Measurements from ENCODE around the gene SYAP1. TPM values are rescaled to one million over a fixed set of nuclear protein-coding genes. Genes with fewer than 3 reads are reported as not detected.

SYAP1 gene
- total and polyA plus RNA-seq, 8 donors, result 9.8 to 43.2 (median 20.6) TPM

DNA sequence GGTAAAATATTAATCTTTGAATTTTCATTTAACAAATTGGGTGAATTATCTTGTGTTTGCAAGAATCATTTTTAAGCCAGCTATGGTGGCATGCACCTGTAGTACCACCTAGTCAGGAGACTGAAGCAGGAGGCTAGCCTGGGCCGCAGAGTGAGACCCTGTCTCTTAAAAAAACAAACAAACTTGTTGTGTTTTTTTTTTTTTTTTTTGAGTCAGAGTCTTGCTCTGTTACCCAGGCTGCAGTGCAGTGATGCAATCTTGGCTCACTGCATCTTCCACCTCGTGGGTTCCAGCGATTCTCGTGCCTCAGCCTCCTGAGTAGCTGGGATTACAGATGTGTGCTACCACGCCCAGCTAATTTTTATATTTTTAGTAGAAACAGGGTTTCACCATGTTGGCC, 69.1 kb downstream of the SYAP1 start:
- TF ChIP-seq POLR2A (IDR thresholded peaks at IDR 0.05), result no peak
- TF ChIP-seq, protein P1, sequence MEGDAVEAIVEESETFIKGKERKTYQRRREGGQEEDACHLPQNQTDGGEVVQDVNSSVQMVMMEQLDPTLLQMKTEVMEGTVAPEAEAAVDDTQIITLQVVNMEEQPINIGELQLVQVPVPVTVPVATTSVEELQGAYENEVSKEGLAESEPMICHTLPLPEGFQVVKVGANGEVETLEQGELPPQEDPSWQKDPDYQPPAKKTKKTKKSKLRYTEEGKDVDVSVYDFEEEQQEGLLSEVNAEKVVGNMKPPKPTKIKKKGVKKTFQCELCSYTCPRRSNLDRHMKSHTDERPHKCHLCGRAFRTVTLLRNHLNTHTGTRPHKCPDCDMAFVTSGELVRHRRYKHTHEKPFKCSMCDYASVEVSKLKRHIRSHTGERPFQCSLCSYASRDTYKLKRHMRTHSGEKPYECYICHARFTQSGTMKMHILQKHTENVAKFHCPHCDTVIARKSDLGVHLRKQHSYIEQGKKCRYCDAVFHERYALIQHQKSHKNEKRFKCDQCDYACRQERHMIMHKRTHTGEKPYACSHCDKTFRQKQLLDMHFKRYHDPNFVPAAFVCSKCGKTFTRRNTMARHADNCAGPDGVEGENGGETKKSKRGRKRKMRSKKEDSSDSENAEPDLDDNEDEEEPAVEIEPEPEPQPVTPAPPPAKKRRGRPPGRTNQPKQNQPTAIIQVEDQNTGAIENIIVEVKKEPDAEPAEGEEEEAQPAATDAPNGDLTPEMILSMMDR (IDR thresholded peaks at IDR 0.05), result no peak
- no peak for TF ChIP-seq EP300 (IDR thresholded peaks at IDR 0.05)
- TF ChIP-seq POLR2AphosphoS5 (IDR thresholded peaks at IDR 0.05), result no peak
- H3K27ac ChIP-seq, result no peak overlapping the region

DNA sequence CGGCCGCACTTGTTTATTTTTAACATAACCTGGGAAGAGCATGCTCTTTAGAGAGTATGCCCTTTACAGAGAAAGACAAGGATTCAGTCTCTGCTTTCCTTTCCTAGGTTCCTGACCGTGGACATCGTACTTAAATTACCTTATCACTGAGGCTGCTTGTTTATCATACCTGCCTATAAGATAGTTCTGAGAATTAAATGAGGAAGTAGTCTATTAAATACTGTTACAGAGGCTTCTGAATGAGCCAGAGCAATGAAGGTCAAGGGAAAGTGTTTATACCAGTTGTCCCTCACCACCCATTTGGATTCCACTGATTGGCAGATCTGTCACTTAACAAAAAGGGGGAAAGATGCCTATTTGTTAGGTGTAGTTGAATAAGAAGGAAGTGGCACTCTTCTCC, 76.9 kb downstream of the SYAP1 start:
- Histone ChIP-seq H3K4me1 (no peaks in the 10 kb centered on the region), H3K27me3 (no peaks in the 10 kb centered on the region), H3K36me3 (peaks cover 0 to 51% (median 25%) of the 10 kb centered on the region in 4 donors), H3K27ac (no peak overlapping the region), H3K9me3 (no peaks in the 10 kb centered on the region), H3K4me3 (no peak overlapping the region)
- intact Hi-C loops (cut with DNase I; ENCODE audit: low total_unique reads), result no loop called here
- TF ChIP-seq, protein P1 (IDR thresholded peaks at IDR 0.05), result no peak
- TF ChIP-seq EP300 (IDR thresholded peaks at IDR 0.05) (no peak), POLR2AphosphoS5 (IDR thresholded peaks at IDR 0.05) (no peak), POLR2A (IDR thresholded peaks at IDR 0.05) (no peak)
- 60 to 89% (median 73%) methylated on average over 2 to 4 of the region's 4 CpGs for WGBS, 5 donors
- DNase-seq, result no peak

More for the DNA sequence above, 69.1 kb downstream of the SYAP1 start:
- Histone ChIP-seq H3K27me3 (no peaks in the 10 kb centered on the region), H3K4me1 (peaks cover 0 to 38% (median 17%) of the 10 kb centered on the region in 4 donors), H3K36me3 (peaks cover 0 to 19% (median 8%) of the 10 kb centered on the region in 4 donors), H3K9me3 (no peaks in the 10 kb centered on the region), H3K4me3 (no peak overlapping the region)
- intact Hi-C loops (cut with DNase I; ENCODE audit: low total_unique reads), result loop anchor here (10.0 kb wide), 1 partner anchor 74 kb away; the partner anchor contains the start of genes CTPS2 and SYAP1
- 45 to 79% (median 65%) methylated on average over 5 of the region's 5 CpGs for WGBS, 5 donors
- DNase-seq, result no peak

DNA sequence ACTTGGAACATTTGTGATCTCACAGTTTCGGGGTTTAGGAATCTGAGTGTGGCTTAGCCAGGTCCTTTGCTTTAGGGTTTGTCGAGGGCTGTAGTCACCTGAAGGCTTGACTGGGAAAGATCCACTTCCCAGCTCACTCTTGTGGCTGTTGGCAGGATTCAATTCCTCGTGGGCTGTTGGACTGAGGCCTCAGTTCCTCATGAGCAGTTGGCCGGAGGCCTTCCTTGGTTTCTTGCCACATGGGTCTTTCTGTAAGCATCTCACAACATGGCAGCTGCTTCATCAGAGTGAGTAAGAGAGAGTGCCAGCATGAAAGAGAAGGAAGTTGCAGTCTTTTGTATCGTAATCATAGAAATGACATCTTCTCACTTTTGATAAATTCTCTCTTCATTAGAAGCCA, 77.9 kb downstream of the SYAP1 start:
- Histone ChIP-seq H3K4me1 (no peaks in the 10 kb centered on the region), H3K27me3 (no peaks in the 10 kb centered on the region), H3K27ac (no peak overlapping the region), H3K9me3 (no peaks in the 10 kb centered on the region), H3K4me3 (no peak overlapping the region), H3K36me3 (peaks cover 0 to 46% (median 21%) of the 10 kb centered on the region in 4 donors)
- intact Hi-C loops (cut with DNase I; ENCODE audit: low total_unique reads), result no loop called here
- WGBS, 5 donors, result 66 to 93% (median 80%) methylated on average over 5 of the region's 5 CpGs
- no peak for DNase-seq
- no peak for TF ChIP-seq POLR2A (IDR thresholded peaks at IDR 0.05)
- TF ChIP-seq, protein P1 (IDR thresholded peaks at IDR 0.05), result no peak
- TF ChIP-seq EP300 (IDR thresholded peaks at IDR 0.05), result no peak
- TF ChIP-seq POLR2AphosphoS5 (IDR thresholded peaks at IDR 0.05), result no peak

DNA sequence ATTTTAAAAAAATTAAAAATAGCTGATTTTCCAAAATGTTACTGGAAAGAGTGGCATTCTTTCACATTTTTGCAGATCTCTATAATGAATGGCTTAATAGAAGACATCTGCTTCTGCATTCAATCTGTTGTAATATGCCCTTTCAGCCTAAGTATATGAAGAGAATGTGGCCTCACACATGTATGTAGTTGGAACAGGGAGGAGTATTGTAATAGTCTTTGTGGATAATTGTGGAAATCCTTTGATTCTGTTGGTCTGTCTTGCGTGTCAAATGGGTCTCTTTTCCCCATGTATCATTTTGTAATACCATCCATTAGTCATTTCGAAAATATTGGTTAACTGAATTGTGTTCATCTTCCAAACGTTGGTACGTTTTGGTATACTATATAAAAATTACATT, 78.4 kb downstream of the SYAP1 start:
- Histone ChIP-seq H3K4me1 (no peaks in the 10 kb centered on the region), H3K27me3 (no peaks in the 10 kb centered on the region), H3K27ac (no peak overlapping the region), H3K9me3 (no peaks in the 10 kb centered on the region), H3K36me3 (peaks cover 0 to 49% (median 22%) of the 10 kb centered on the region in 4 donors), H3K4me3 (no peak overlapping the region)
- TF ChIP-seq, protein P1 (IDR thresholded peaks at IDR 0.05), result no peak
- TF ChIP-seq POLR2AphosphoS5 (IDR thresholded peaks at IDR 0.05) (no peak), POLR2A (IDR thresholded peaks at IDR 0.05) (no peak), EP300 (IDR thresholded peaks at IDR 0.05) (no peak)
- intact Hi-C loops (cut with DNase I; ENCODE audit: low total_unique reads), result no loop called here
- 79 to 85% (median 84%) methylated on average over 4 of the region's 4 CpGs for WGBS, 5 donors
- DNase-seq, result no peak
